Fibroblast of skin of left quadriceps (primary cell): ENCODE results near the gene SLC27A4.
"Not testable (repeated sequence)": the region's sequence is repeated elsewhere in the genome, so short reads cannot be mapped to it uniquely, and the experiment has no call there.

Experiments used
- DNase-seq, 2 experiments: peaks; one replicate each; pipeline ENCODE4 v3.0.0-alpha.2; 2013; ENCODE audit warnings: low read depth in 2 of 2

Gene SLC27A4

GRCh38 chr9:128324401-128324800 is 15.9 kb upstream of the SLC27A4 start:
- no peak for DNase-seq

DNA sequence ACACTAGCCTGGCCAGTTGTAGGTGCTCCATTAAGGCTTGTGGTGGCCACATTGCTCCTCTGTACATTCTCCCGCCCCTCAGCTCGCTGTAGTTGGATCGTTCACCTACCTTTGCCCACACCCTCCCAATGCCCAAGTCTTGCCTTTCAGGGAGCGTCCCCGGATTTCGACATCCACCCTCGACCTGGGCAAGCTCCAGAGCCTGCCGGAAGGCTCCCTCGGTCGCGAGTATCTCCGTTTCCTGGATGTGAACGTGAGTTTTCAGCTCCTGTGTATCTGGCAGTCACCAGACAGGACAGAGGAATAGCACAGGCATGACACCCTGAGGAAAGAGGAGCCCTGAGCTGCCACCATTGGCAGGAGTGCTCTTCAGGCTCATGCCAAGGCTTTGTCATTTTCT is 14.7 kb upstream of the SLC27A4 start:
- DNase-seq, result no peak

GRCh38 chr9:128333451-128333869 is 6.9 kb upstream of the SLC27A4 start:
- DNase-seq, result no peak

DNA sequence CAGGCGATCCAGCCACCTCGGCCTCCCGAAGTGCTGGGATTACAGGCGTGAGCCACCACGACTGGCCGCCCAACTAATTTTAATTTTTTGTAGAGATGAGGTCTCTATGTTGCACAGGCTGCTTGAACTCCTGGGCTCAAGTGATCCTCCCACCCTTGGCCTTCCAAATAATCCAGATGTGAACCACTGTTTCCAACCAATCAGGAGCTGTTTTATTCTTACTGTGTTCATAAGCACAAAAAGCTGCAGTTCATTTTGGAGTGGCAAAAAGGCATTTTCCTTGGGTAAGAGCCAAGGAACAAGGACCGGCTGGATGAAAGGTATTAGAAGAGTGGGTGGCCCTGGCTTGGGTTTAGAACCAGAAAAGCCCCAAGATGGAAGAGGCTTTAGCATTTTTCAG is 5.2 kb upstream of the SLC27A4 start:
- no peak for DNase-seq

- DNase-seq, result no peak
These were observed 4.4 kb upstream of the SLC27A4 start for GRCh38 chr9:128335914-128336313.

DNA sequence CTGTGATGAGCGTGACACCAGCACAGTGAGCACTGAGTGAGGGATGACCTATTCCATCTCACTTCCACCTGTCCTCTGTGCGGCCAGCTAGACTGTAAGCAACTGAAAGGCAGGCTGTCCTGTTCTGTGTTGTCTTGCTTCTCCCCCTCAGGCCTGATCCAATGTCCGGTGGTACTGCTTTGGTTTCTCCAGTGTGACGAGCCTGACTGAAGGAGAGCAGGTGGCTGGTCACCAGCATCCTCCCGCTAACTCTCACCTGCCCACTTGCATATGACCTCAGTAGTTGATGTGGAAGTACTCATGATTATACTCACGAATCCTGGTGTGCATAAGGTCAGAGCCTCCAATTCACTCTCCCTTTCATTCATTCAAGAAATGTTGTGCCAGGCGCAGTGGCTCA is 2.4 kb upstream of the SLC27A4 start:
- no peak for DNase-seq

- not testable (repeated sequence) for DNase-seq
These were observed 1.3 kb upstream of the SLC27A4 start for GRCh38 chr9:128338852-128339614.

DNA sequence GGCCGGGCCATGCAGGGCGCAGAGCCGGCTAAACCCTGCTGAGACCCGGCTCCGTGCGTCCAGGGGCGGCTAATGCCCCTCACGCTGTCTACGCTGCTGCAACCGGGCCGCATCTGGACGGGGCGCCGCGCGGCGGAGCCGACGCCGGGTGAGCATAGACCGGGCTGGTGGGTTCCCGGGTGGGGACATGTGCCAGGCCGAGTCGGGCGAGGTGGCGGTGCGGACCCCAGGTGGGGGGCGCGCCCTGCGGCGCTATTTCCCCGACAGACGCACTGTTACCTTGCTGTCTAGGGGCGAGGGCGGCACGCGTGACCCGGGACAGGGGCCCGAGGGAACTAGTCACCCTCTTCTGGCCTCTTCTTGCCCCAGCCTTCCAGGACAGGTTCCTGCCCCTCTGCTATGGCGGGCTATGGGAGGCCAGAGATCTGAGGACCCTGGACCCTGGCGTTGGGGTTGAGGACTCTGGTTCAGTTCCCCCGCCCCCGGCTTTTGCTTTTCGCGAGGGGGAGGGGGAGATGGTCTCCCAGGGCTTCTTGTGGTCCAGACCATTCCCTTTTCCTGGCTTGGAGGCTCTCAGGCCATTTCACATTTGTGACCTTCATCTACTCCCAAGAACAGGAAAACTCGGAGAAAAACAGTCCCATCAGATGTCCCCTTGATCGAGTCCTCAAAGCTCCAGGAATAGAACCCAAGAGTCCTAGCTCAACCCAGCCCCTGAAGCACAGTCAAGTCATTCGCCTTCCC is 536 bp downstream of the SLC27A4 start:
- DNase-seq, result no peak

DNA sequence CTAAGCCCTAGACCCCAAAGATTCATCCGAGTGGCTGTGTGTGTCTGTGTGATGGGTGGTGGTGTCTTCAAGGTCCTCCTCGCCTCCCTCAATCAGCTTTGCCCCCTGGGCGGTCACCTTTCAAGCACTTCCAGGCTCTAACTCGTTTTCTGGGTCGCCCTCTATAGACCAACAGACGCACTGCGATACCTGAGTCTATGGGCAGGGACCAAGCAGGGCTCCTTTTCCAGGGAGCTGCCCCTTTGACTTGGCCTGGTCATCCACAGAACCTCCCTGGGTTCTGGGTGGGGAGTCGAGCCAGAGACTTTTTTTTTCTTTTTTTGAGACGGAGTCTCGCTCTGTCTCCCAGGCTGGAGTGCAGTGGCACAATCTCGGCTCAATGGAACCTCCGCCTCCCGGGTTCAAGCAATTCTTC is 1.1 kb downstream of the SLC27A4 start:
- DNase-seq, result no peak

- no peak for DNase-seq
These were observed 2.8 kb downstream of the SLC27A4 start for GRCh38 chr9:128342971-128343680.

DNA sequence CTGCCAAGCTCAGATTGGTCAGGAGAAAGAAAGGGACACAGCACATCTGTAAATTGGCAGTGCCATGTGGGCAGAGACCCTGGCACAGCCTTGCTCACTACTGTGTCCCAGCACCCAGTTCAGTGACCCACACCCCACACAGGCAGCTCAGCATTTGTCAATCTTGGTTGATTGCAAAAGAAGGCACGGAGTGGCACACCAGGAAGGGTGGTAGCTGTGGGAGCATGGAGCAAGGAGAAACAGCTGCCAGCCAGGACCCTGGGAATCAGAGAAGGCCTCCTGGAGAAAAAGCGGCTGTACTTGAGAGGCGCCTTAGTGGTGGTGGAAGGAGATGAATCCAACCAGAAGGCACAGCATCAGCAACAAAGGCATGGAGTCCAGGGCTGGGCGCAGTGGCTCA is 3.5 kb downstream of the SLC27A4 start:
- no peak for DNase-seq

DNA sequence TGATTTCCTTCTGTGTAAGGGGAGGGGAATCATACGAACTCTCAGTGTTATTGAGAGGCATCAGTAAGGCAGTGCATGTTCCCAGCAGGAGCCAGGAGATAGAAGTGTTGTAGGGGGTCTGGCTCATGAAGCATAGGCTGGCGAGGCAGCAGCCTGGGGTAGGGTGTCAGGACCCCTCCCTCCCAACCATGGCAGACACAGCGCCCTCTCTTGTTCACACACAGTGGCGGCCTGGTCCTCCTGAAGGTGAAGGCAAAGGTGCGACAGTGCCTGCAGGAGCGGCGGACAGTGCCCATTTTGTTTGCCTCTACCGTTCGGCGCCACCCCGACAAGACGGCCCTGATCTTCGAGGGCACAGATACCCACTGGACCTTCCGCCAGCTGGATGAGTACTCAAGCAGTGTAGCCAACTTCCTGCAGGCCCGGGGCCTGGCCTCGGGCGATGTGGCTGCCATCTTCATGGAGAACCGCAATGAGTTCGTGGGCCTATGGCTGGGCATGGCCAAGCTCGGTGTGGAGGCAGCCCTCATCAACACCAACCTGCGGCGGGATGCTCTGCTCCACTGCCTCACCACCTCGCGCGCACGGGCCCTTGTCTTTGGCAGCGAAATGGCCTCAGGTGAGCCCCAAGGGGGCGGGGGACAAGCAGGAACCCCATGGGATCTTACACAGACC is 4.7 kb downstream of the SLC27A4 start:
- no peak for DNase-seq

GRCh38 chr9:128349125-128349524 is 8.8 kb downstream of the SLC27A4 start:
- DNase-seq, result no peak

- no peak for DNase-seq
These were observed 9.4 kb downstream of the SLC27A4 start for GRCh38 chr9:128349772-128350171.

DNA sequence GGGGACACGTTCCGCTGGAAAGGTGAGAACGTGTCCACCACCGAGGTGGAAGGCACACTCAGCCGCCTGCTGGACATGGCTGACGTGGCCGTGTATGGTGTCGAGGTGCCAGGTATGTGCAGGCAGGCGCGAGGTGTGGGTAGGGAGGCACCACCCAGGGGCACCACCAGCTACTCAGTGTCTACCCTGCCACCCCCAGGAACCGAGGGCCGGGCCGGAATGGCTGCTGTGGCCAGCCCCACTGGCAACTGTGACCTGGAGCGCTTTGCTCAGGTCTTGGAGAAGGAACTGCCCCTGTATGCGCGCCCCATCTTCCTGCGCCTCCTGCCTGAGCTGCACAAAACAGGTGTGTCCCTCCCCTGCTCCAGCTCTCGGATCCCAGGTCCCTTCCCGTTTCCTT is 15.1 kb downstream of the SLC27A4 start:
- no peak for DNase-seq

- no peak for DNase-seq
These were observed 17.8 kb downstream of the SLC27A4 start for GRCh38 chr9:128358090-128358489.

- no peak for DNase-seq
These were observed 18.5 kb downstream of the SLC27A4 start for GRCh38 chr9:128358861-128359260.

DNA sequence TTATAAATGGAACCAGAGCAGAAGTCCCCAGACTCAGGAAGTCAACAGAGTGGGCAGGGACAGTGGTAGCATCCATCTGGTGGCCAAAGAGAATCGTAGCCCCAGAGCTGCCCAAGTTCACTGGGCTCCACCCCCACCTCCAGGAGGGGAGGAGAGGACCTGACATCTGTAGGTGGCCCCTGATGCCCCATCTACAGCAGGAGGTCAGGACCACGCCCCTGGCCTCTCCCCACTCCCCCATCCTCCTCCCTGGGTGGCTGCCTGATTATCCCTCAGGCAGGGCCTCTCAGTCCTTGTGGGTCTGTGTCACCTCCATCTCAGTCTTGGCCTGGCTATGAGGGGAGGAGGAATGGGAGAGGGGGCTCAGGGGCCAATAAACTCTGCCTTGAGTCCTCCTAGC is 20.5 kb downstream of the SLC27A4 start:
- DNase-seq, result no peak

- DNase-seq, result no peak
These were observed 21.1 kb downstream of the SLC27A4 start for GRCh38 chr9:128361296-128361985.

DNA sequence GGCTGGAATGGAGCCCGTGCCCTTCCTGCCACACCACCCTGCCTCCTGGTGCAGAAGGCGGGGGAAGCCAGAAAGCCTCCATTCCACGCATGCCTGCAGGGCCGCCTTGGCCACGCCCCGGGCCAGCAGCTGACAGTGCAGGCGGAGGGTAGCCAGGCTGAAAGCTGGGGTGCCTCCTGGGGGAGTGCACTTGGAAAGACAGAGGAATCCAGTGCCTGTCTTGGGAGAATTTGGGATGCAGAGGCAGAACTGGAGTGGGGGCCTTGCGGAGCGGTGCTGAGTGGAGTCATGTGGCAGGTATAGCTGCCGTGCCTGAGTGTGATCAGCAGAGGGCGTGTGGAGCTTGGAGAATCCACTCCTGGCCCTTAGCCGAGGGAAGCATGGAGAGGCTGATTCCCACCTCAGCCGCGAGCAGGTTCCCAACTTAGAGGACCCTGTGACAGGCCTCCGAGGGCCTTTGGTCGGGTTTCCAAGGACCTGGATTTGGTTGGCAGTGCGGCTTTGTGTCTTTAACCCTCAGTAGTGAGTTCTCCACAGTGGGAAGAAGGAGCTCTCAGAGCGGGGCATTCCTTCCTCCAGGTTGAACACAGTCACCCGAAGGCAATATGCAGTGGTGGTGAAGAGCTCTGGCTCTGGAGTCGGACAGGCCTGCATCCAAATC is 21.8 kb downstream of the SLC27A4 start:
- DNase-seq, result peak; percentile 69 to 70

DNA sequence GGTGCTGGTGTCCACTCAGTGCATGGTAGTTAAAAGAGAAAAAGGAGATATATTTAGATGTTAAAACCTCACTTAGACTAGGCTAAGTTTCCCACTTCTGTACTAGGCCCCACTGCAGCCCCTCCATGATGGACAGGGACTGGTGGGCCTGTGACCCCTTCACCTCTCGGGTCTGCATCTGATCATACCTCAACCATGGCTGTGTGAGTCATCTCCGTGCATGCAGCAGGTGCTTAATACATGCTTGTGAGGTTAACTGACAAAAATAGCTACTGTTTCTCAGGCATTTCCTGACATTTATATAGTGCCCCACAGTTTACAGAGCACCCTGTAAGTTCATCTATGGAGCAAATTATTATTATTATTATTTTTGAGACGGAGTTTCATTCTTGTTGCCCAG is 22.4 kb downstream of the SLC27A4 start:
- DNase-seq, result no peak
